Stimulated activated memory B cell treated with anti-CD40 and anti-IgM and Interleukin-4, amounts not matched to agents 10 μg/mL and 1 μg/mL and 100 μg/mL, for 72 hours (primary cell): ENCODE results near the gene ARHGAP24.
A peak's percentile ranks its signal among the peaks of the same experiment; 100 is the strongest.

ENCODE experiments used
- ATAC-seq: fragments of 150-1000 bp; cut with Tn5 transposase; 2 replicates; pipeline ENCODE4 v1.10.0; 2021
- H3K27ac Mint-ChIP-seq: one replicate; pipeline ENCODE4 v1.8.0; 2022; ENCODE audit warnings: mild to moderate bottlenecking, mixed read lengths
- H3K27me3 Mint-ChIP-seq: one replicate; pipeline ENCODE4 v1.8.0; 2022; ENCODE audit warnings: mixed read lengths
- H3K36me3 Mint-ChIP-seq: one replicate; pipeline ENCODE4 v1.8.0; 2022; ENCODE audit warnings: mixed read lengths
- H3K4me1 Mint-ChIP-seq: one replicate; pipeline ENCODE4 v1.8.0; 2022; ENCODE audit warnings: mixed read lengths
- H3K4me3 Mint-ChIP-seq: one replicate; pipeline ENCODE4 v1.8.0; 2022; ENCODE audit warnings: mild to moderate bottlenecking, moderate library complexity, mixed read lengths
- H3K9me3 Mint-ChIP-seq: one replicate; pipeline ENCODE4 v1.8.0; 2022; ENCODE audit warnings: mixed read lengths

The ARHGAP24 gene

GRCh38 chr4:85474818-85475630 lies at the start of gene ARHGAP24:
ARHGAP24 (plus strand) TSS chr4:85475150.
- H3K27ac Mint-ChIP-seq = peak within 1 kb of the TSS; percentile 99
- H3K9me3 Mint-ChIP-seq = no peaks in the 10 kb centered on the region
- H3K4me3 Mint-ChIP-seq = peak within 1 kb of the TSS; percentile 99
- ATAC-seq = peak; percentile 94
- H3K36me3 Mint-ChIP-seq = no peaks in the 10 kb centered on the region
- no peaks in the 10 kb centered on the region for H3K27me3 Mint-ChIP-seq
- H3K4me1 Mint-ChIP-seq = peaks cover 59% of the 10 kb centered on the region

GRCh38 chr4:85426366-85426765 lies 48.6 kb upstream of the ARHGAP24 start:
- no peaks in the 10 kb centered on the region for H3K27me3 Mint-ChIP-seq

GRCh38 chr4:85427123-85427522 lies 47.8 kb upstream of the ARHGAP24 start:
- ATAC-seq = no peak
- Mint-ChIP-seq H3K27ac (no peak overlapping the region), H3K9me3 (no peaks in the 10 kb centered on the region)

More at GRCh38 chr4:85426366-85426765, 48.6 kb upstream of the ARHGAP24 start:
- ATAC-seq = no peak
- no peaks in the 10 kb centered on the region for H3K36me3 Mint-ChIP-seq
- peaks cover 11% of the 10 kb centered on the region for H3K4me1 Mint-ChIP-seq
- H3K27ac Mint-ChIP-seq = no peak overlapping the region
- H3K4me3 Mint-ChIP-seq = no peak overlapping the region
- no peaks in the 10 kb centered on the region for H3K9me3 Mint-ChIP-seq

GRCh38 chr4:85430226-85430625 lies 44.7 kb upstream of the ARHGAP24 start:
- no peaks in the 10 kb centered on the region for H3K9me3 Mint-ChIP-seq
- no peak for ATAC-seq

More at GRCh38 chr4:85427123-85427522, 47.8 kb upstream of the ARHGAP24 start:
- Mint-ChIP-seq H3K4me3 (no peak overlapping the region), H3K4me1 (peaks cover 11% of the 10 kb centered on the region), H3K36me3 (no peaks in the 10 kb centered on the region), H3K27me3 (no peaks in the 10 kb centered on the region)

GRCh38 chr4:85430697-85431096 lies 44.3 kb upstream of the ARHGAP24 start:
- H3K27ac Mint-ChIP-seq = no peak overlapping the region
- no peak for ATAC-seq
- H3K36me3 Mint-ChIP-seq = no peaks in the 10 kb centered on the region

More at GRCh38 chr4:85430226-85430625, 44.7 kb upstream of the ARHGAP24 start:
- H3K4me1 Mint-ChIP-seq = no peaks in the 10 kb centered on the region
- H3K36me3 Mint-ChIP-seq = no peaks in the 10 kb centered on the region
- H3K4me3 Mint-ChIP-seq = no peak overlapping the region
- no peaks in the 10 kb centered on the region for H3K27me3 Mint-ChIP-seq
- no peak overlapping the region for H3K27ac Mint-ChIP-seq

GRCh38 chr4:85431156-85431555 lies 43.8 kb upstream of the ARHGAP24 start:
- H3K4me3 Mint-ChIP-seq = no peak overlapping the region
- H3K36me3 Mint-ChIP-seq = no peaks in the 10 kb centered on the region
- no peak overlapping the region for H3K27ac Mint-ChIP-seq
- no peaks in the 10 kb centered on the region for H3K9me3 Mint-ChIP-seq
- H3K4me1 Mint-ChIP-seq = no peaks in the 10 kb centered on the region
- no peak for ATAC-seq
- no peaks in the 10 kb centered on the region for H3K27me3 Mint-ChIP-seq

More at GRCh38 chr4:85430697-85431096, 44.3 kb upstream of the ARHGAP24 start:
- no peak overlapping the region for H3K4me3 Mint-ChIP-seq
- no peaks in the 10 kb centered on the region for H3K27me3 Mint-ChIP-seq
- H3K4me1 Mint-ChIP-seq = no peaks in the 10 kb centered on the region
- no peaks in the 10 kb centered on the region for H3K9me3 Mint-ChIP-seq

- Mint-ChIP-seq H3K27me3 (no peaks in the 10 kb centered on the region), H3K36me3 (no peaks in the 10 kb centered on the region), H3K4me1 (no peaks in the 10 kb centered on the region), H3K9me3 (no peaks in the 10 kb centered on the region), H3K4me3 (no peak overlapping the region), H3K27ac (no peak overlapping the region)
- ATAC-seq = no peak
Measured at GRCh38 chr4:85431881-85432485, 43.0 kb upstream of the ARHGAP24 start.

GRCh38 chr4:85445050-85445639 lies 29.8 kb upstream of the ARHGAP24 start:
- Mint-ChIP-seq H3K4me3 (no peak overlapping the region), H3K9me3 (no peaks in the 10 kb centered on the region), H3K4me1 (peaks cover 34% of the 10 kb centered on the region), H3K27me3 (no peaks in the 10 kb centered on the region), H3K27ac (no peak overlapping the region), H3K36me3 (no peaks in the 10 kb centered on the region)
- ATAC-seq = no peak

- Mint-ChIP-seq H3K27me3 (no peaks in the 10 kb centered on the region), H3K9me3 (no peaks in the 10 kb centered on the region), H3K36me3 (no peaks in the 10 kb centered on the region), H3K27ac (no peak overlapping the region), H3K4me3 (no peak overlapping the region), H3K4me1 (peaks cover 34% of the 10 kb centered on the region)
- no peak for ATAC-seq
Measured at GRCh38 chr4:85446141-85446861, 28.6 kb upstream of the ARHGAP24 start.

GRCh38 chr4:85448906-85449890 lies 25.8 kb upstream of the ARHGAP24 start:
- ATAC-seq = peak; percentile 76
- H3K27ac Mint-ChIP-seq = peak overlapping the region; percentile 18
- no peaks in the 10 kb centered on the region for H3K27me3 Mint-ChIP-seq
- H3K4me1 Mint-ChIP-seq = peaks cover 35% of the 10 kb centered on the region
- no peaks in the 10 kb centered on the region for H3K9me3 Mint-ChIP-seq
- H3K4me3 Mint-ChIP-seq = peak overlapping the region; percentile 61
- no peaks in the 10 kb centered on the region for H3K36me3 Mint-ChIP-seq

- Mint-ChIP-seq H3K27me3 (no peaks in the 10 kb centered on the region), H3K4me3 (no peak overlapping the region)
Measured at GRCh38 chr4:85452058-85452731, 22.8 kb upstream of the ARHGAP24 start.

GRCh38 chr4:85455942-85456341 lies 19.0 kb upstream of the ARHGAP24 start:
- no peaks in the 10 kb centered on the region for H3K36me3 Mint-ChIP-seq
- peaks cover 29% of the 10 kb centered on the region for H3K4me1 Mint-ChIP-seq
- peak overlapping the region; percentile 34 for H3K27ac Mint-ChIP-seq
- H3K4me3 Mint-ChIP-seq = no peak overlapping the region
- H3K9me3 Mint-ChIP-seq = no peaks in the 10 kb centered on the region
- ATAC-seq = no peak
- no peaks in the 10 kb centered on the region for H3K27me3 Mint-ChIP-seq

More at GRCh38 chr4:85452058-85452731, 22.8 kb upstream of the ARHGAP24 start:
- Mint-ChIP-seq H3K9me3 (no peaks in the 10 kb centered on the region), H3K27ac (peak overlapping the region; percentile 42), H3K36me3 (no peaks in the 10 kb centered on the region), H3K4me1 (peaks cover 47% of the 10 kb centered on the region)
- no peak for ATAC-seq

- no peak overlapping the region for H3K4me3 Mint-ChIP-seq
- no peak for ATAC-seq
- H3K27ac Mint-ChIP-seq = no peak overlapping the region
- no peaks in the 10 kb centered on the region for H3K36me3 Mint-ChIP-seq
- no peaks in the 10 kb centered on the region for H3K27me3 Mint-ChIP-seq
- no peaks in the 10 kb centered on the region for H3K9me3 Mint-ChIP-seq
- peaks cover 29% of the 10 kb centered on the region for H3K4me1 Mint-ChIP-seq
Measured at GRCh38 chr4:85457752-85458467, 17.0 kb upstream of the ARHGAP24 start.
